ENCODE measurements around the gene BDKRB1.

BDKRB1 gene

GRCh38 chr14:96264853-96265252 lies 8.8 kb downstream of the BDKRB1 start:
- TF ChIP-seq BACH2 (CRISPR knock-in tag; IDR thresholded peaks at IDR 0.05; ENCODE audit: borderline replicate concordance) (no peak), CREB5 (CRISPR knock-in tag; IDR thresholded peaks at IDR 0.05; ENCODE audit: low read depth) (no peak), OSR1 (CRISPR knock-in tag; IDR thresholded peaks at IDR 0.05) (no peak), TSHZ2 (CRISPR knock-in tag; IDR thresholded peaks at IDR 0.05) (no peak), RARB (CRISPR knock-in tag; IDR thresholded peaks at IDR 0.05) (no peak), TCF4 (CRISPR knock-in tag; IDR thresholded peaks at IDR 0.05; ENCODE audit: borderline replicate concordance) (no peak), ZNF565 (CRISPR knock-in tag; conservative IDR thresholded peaks at IDR 0.05; ENCODE audit: low read depth) (no peak), CSRNP3 (CRISPR knock-in tag; IDR thresholded peaks at IDR 0.05) (no peak), ZFP3 (CRISPR knock-in tag; IDR thresholded peaks at IDR 0.05) (no peak), PPARA (CRISPR knock-in tag; IDR thresholded peaks at IDR 0.05; ENCODE audit: borderline replicate concordance) (no peak), ESRRG (CRISPR knock-in tag; IDR thresholded peaks at IDR 0.05) (no peak)
- ATAC-seq: 0 out of 3 replicates have a peak, but pooled peaks have one; percentile 7

- no peak for ATAC-seq
These were observed 9.5 kb downstream of the BDKRB1 start for GRCh38 chr14:96265383-96266095.

More at GRCh38 chr14:96265383-96266095, 9.5 kb downstream of the BDKRB1 start:
- TF ChIP-seq ESRRG (CRISPR knock-in tag; IDR thresholded peaks at IDR 0.05) (no peak), ZNF8 (CRISPR knock-in tag; IDR thresholded peaks at IDR 0.05) (no peak), TCF4 (CRISPR knock-in tag; IDR thresholded peaks at IDR 0.05; ENCODE audit: borderline replicate concordance) (no peak), BACH2 (CRISPR knock-in tag; IDR thresholded peaks at IDR 0.05; ENCODE audit: borderline replicate concordance) (no peak), ISL1 (CRISPR knock-in tag; IDR thresholded peaks at IDR 0.05) (no peak), PPARA (CRISPR knock-in tag; IDR thresholded peaks at IDR 0.05; ENCODE audit: borderline replicate concordance) (no peak), POU6F1 (CRISPR knock-in tag; IDR thresholded peaks at IDR 0.05; ENCODE audit: borderline replicate concordance, low read depth) (no peak), CREB5 (CRISPR knock-in tag; IDR thresholded peaks at IDR 0.05; ENCODE audit: low read depth) (no peak), ZNF70 (CRISPR knock-in tag; IDR thresholded peaks at IDR 0.05) (no peak), ZC3H10 (CRISPR knock-in tag; IDR thresholded peaks at IDR 0.05) (no peak), CSRNP3 (CRISPR knock-in tag; IDR thresholded peaks at IDR 0.05) (no peak), ZFP3 (CRISPR knock-in tag; IDR thresholded peaks at IDR 0.05) (no peak), TSHZ2 (CRISPR knock-in tag; IDR thresholded peaks at IDR 0.05) (no peak), PATZ1 (CRISPR knock-in tag; IDR thresholded peaks at IDR 0.05; ENCODE audit: borderline replicate concordance) (no peak), OSR1 (CRISPR knock-in tag; IDR thresholded peaks at IDR 0.05) (no peak), ZFP30 (CRISPR knock-in tag; IDR thresholded peaks at IDR 0.05) (no peak), SNAI2 (CRISPR knock-in tag; IDR thresholded peaks at IDR 0.05) (no peak), TOX (CRISPR knock-in tag; IDR thresholded peaks at IDR 0.05; ENCODE audit: borderline replicate concordance) (no peak), ARNTL (CRISPR knock-in tag; IDR thresholded peaks at IDR 0.05; ENCODE audit: borderline replicate concordance, low read depth) (no peak)
